Pancreas (tissue), 10 donors: ENCODE results near the gene CDH4. TPM values are rescaled to one million over a fixed set of nuclear protein-coding genes. Genes with fewer than 3 reads are reported as not detected.

Source experiments
- ATAC-seq, 4 donors: fragments of 200-7000 bp; cut with Tn5 transposase; one replicate each; pipeline versions ENCODE4 v1.8.0 to v1.9.1; 2020; ENCODE audit warnings: mild to moderate bottlenecking in 4 of 4, moderate library complexity in 4 of 4
- DNase-seq, 6 donors: peaks; one replicate each; pipeline ENCODE4 v3.0.0-alpha.2; 2020
- FAIRE-seq: peaks from 2 replicates; lab custom pipeline; 2012; peaks lifted over from hg19 to GRCh38; lab: Jason Lieb, UNC
- H3K27ac ChIP-seq, 4 donors: fragments of 200-600 bp; sonication (generic); 1 replicate in 3 of 4; 2 replicates in 1 of 4; pipeline versions ENCODE4 v1.5.0 to v1.8.0; 2020
- H3K27me3 ChIP-seq, 4 donors: fragments of 200-600 bp; one replicate each; pipeline ENCODE4 v1.8.0; 2021
- H3K36me3 ChIP-seq, 3 donors: fragments of 200-600 bp; sonication (generic) in 1 of 3; one replicate each; pipeline versions ENCODE4 v1.5.0 to v1.8.0; 2020 to 2021
- H3K4me1 ChIP-seq, 3 donors: fragments of 200-600 bp; one replicate each; pipeline ENCODE4 v1.8.0; 2021
- H3K4me3 ChIP-seq, 4 donors: fragments of 200-600 bp; sonication (generic) in 2 of 4; one replicate each; pipeline versions ENCODE4 v1.5.0 to v1.8.0; 2020 to 2021
- H3K9me3 ChIP-seq, 4 donors: fragments of 200-600 bp; one replicate each; pipeline ENCODE4 v1.8.0; 2021
- CTCF ChIP-seq, 4 donors: fragments of 200-600 bp; sonication (generic) in 3 of 4; IDR thresholded peaks; one replicate each; pipeline versions ENCODE4 v1.5.0 to v1.8.0; 2021; ENCODE audit warnings: antibody characterized with exemption in 4 of 4
- WGBS, 2 donors: extraction: QIAGEN DNeasy Blood & Tissue Kit; methylation state at CpG; one replicate each; pipeline ENCODE4 v1.1.7; 2013; 5-methylcytosine and 5-hydroxymethylcytosine counted together
- intact Hi-C, 3 donors: fragments of 100-400 bp; cut with DNase I; formaldehyde crosslinking; loops; one replicate each; pipeline versions ENCODE4 v1.11.1 to v1.14.2; 2022
- polyA plus RNA-seq, 2 donors: library from polyadenylated mRNA; stranded (reverse); fragments of 200-250 nt; gene quantifications; one replicate each; pipeline ENCODE4 v1.2.3, GENCODE V29; 2013
- total RNA-seq, 6 donors: library from RNA; stranded (reverse); fragmentation: NEBNext Ultra II Directional in 4 of 6; extraction: Animal tissue kit (Norgen Biotek cat#: 25700) in 4 of 6; gene quantifications; one replicate each; pipeline versions ENCODE4 v1.2.1 to v1.2.4, GENCODE V29; 2021 to 2023
- donor health status: healthy with polysubstance abuse.
- donor health status: DM: no; HTN: no; CAD: no; lungs with moderate emphysema.
- donor health status: DM: no; HTN: no; CAD: no.
- donor health status: control.
- donor health status: control.
- donor health status: Bipolar disorder and iron deficiency.
- donor health status: DM: yes; HTN: yes; CAD: no.
- donor health status: DM: no; HTN: no; CAD: no.
- donor health status: DM: no; HTN: no; CAD: no.
- donor health status: DM: yes; HTN: yes; CAD: no.

Gene CDH4
- total and polyA plus RNA-seq, 8 donors, result 0.04 to 1.4 (median 0.27) TPM

- Histone ChIP-seq H3K27ac (no peak overlapping the region), H3K9me3 (no peaks in the 10 kb centered on the region), H3K36me3 (no peaks in the 10 kb centered on the region), H3K27me3 (peaks cover 0 to 3% (median 0%) of the 10 kb centered on the region in 4 donors), H3K4me1 (no peaks in the 10 kb centered on the region), H3K4me3 (no peak overlapping the region)
- intact Hi-C loops, result no loop called here
- ATAC-seq, result no peak
- DNase-seq, result no peak
- no peak for FAIRE-seq
- 16 to 20% methylated on average over 13 of the region's 13 CpGs for WGBS, 2 donors
- TF ChIP-seq CTCF (IDR thresholded peaks at IDR 0.05), result no peak
These were observed 190.1 kb downstream of the CDH4 start for GRCh38 chr20:61442075-61442670.

- ATAC-seq, result no peak
- no peaks in the 10 kb centered on the region for H3K4me1 ChIP-seq
- FAIRE-seq, result no peak
- H3K9me3 ChIP-seq, result no peaks in the 10 kb centered on the region
- intact Hi-C loops, result no loop called here
- no peak for TF ChIP-seq CTCF (IDR thresholded peaks at IDR 0.05)
- 20% methylated on average over 6 of the region's 6 CpGs for WGBS, 2 donors
- no peak for DNase-seq
- no peaks in the 10 kb centered on the region for H3K36me3 ChIP-seq
- no peak overlapping the region for H3K4me3 ChIP-seq
- H3K27me3 ChIP-seq, result peaks cover 0 to 3% (median 0%) of the 10 kb centered on the region in 4 donors
- H3K27ac ChIP-seq, result no peak overlapping the region
These were observed 190.7 kb downstream of the CDH4 start for GRCh38 chr20:61442718-61443117.

- no peak overlapping the region for H3K27ac ChIP-seq
- intact Hi-C loops, result no loop called here
- no peak for DNase-seq
- FAIRE-seq, result no peak
- TF ChIP-seq CTCF (IDR thresholded peaks at IDR 0.05), result no peak
- no peak overlapping the region for H3K4me3 ChIP-seq
- H3K27me3 ChIP-seq, result peaks cover 0 to 8% (median under 1%) of the 10 kb centered on the region in 4 donors
- WGBS, 2 donors, result 46 to 56% methylated on average over 12 of the region's 12 CpGs
- no peaks in the 10 kb centered on the region for H3K9me3 ChIP-seq
- H3K36me3 ChIP-seq, result no peaks in the 10 kb centered on the region
- ATAC-seq, result no peak
- no peaks in the 10 kb centered on the region for H3K4me1 ChIP-seq
These were observed 191.5 kb downstream of the CDH4 start for GRCh38 chr20:61443443-61444126.

GRCh38 chr20:61444637-61445036, 192.6 kb downstream of the CDH4 start:
- 71 to 79% methylated on average over 5 of the region's 5 CpGs for WGBS, 2 donors
- Histone ChIP-seq H3K36me3 (no peaks in the 10 kb centered on the region), H3K4me1 (no peaks in the 10 kb centered on the region), H3K27me3 (peaks cover 0 to 8% (median 2%) of the 10 kb centered on the region in 4 donors), H3K4me3 (no peak overlapping the region), H3K27ac (no peak overlapping the region), H3K9me3 (no peaks in the 10 kb centered on the region)
- no peak for DNase-seq
- intact Hi-C loops, result no loop called here
- no peak for FAIRE-seq
- TF ChIP-seq CTCF (IDR thresholded peaks at IDR 0.05), result no peak
- no peak for ATAC-seq

- no peak overlapping the region for H3K27ac ChIP-seq
- H3K36me3 ChIP-seq, result no peaks in the 10 kb centered on the region
- no peaks in the 10 kb centered on the region for H3K4me1 ChIP-seq
- intact Hi-C loops, result no loop called here
- no peak for DNase-seq
- no peak overlapping the region for H3K4me3 ChIP-seq
- TF ChIP-seq CTCF (IDR thresholded peaks at IDR 0.05), result no peak
- FAIRE-seq, result no peak
- H3K9me3 ChIP-seq, result no peaks in the 10 kb centered on the region
- no peak for ATAC-seq
- WGBS, 2 donors, result 65 to 83% methylated on average over 6 of the region's 6 CpGs
- peaks cover 0 to 8% (median 2%) of the 10 kb centered on the region in 4 donors for H3K27me3 ChIP-seq
These were observed 193.1 kb downstream of the CDH4 start for GRCh38 chr20:61445138-61445537.
